Measurements from ENCODE around the gene ESYT1.

The ESYT1 gene

DNA sequence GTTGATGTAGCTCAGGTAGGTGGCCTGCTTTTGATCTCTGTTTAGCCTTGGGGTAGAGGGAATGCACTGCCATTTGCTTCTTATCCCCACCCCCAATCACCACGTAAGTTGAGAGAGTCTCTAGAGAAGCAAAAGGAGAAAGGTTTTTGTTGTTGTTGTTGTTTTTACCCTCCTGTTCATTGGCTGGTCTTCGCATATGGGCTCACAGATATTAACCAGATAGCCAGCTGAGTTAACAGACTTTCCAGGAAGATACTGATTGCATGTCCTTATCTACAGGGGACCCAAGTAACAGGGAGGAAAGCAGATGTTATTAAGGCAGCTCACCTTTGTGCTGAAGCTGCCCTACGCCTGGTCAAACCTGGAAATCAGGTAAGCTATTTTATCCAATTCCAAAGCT, 20.8 kb upstream of the ESYT1 start:
- Histone ChIP-seq H4K91ac (ENCODE audit: low read length) (no peak overlapping the region), H2BK5ac (ENCODE audit: low read depth, low read length, poor library complexity, severe bottlenecking) (no peak overlapping the region), H2BK15ac (ENCODE audit: low read depth, poor library complexity, severe bottlenecking) (no peak overlapping the region), H3K9ac (ENCODE audit: low read length) (peak overlapping the region; percentile 97), H3K36me3 (ENCODE audit: control insufficient read depth in 1 of 2, insufficient read depth in 2 of 2, low read depth in 1 of 2, low read length in 2 of 2) (peaks cover 30 to 55% of the 10 kb centered on the region in 2 experiments), H3K9me3 (ENCODE audit: control insufficient read depth, low read length) (no peaks in the 10 kb centered on the region), H3K27me3 (ENCODE audit: control insufficient read depth in 1 of 2, insufficient read depth in 1 of 2, low read length in 2 of 2) (no peaks in the 10 kb centered on the region), H3K27ac (ENCODE audit: low read length, poor library complexity, severe bottlenecking) (no peak overlapping the region), H3K79me1 (replicated peaks; ENCODE audit: low read length, poor library complexity, severe bottlenecking) (peaks cover 4% of the 10 kb centered on the region), H3K18ac (ENCODE audit: low read depth in 1 of 2, low read length in 2 of 2) (no peak overlapping the region), H2BK120ac (ENCODE audit: low read depth, low read length) (no peak overlapping the region), H2AK5ac (ENCODE audit: low read length, severe bottlenecking) (no peak overlapping the region), H3K23ac (ENCODE audit: low read length in 2 of 2) (no peak overlapping the region), H3K4me3 (ENCODE audit: insufficient read depth in 1 of 2, low read depth in 1 of 2, low read length in 2 of 2) (no peak overlapping the region), H3K4ac (ENCODE audit: low read depth in 1 of 2, low read length in 2 of 2) (no peak overlapping the region), H3K14ac (ENCODE audit: low read length in 2 of 2) (no peak overlapping the region), H2AFZ (ENCODE audit: low read depth, low read length) (no peak overlapping the region), H4K8ac (ENCODE audit: low read length) (no peak overlapping the region), H2BK12ac (ENCODE audit: low read length in 2 of 2) (no peak overlapping the region), H3K4me2 (ENCODE audit: low read length, poor library complexity, severe bottlenecking) (no peak overlapping the region), H3K4me1 (ENCODE audit: control insufficient read depth, insufficient read depth, low read depth, low read length) (no peaks in the 10 kb centered on the region)
- DNase-seq: no peak
- WGBS: 97% methylated on average over 2 of the region's 3 CpGs

DNA sequence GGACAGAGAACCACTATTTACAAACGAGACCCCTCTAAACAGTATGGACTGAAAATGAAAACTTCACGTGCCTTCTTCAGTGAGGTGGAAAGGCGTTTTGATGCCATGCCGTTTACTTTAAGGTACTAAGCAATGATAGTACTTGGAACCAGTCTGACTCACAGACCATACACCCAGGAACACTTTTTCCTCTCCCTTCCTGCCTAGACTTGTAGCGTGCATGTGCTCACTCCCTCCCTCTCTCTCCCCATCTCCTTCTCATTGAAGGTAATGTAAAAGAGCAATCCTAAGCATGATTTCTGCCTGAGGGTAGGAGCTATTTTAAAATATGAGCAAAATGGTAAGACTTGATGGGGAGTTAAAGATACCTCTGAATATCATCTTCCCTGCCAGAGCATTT, 17.5 kb upstream of the ESYT1 start:
- Histone ChIP-seq H3K4me1 (ENCODE audit: control insufficient read depth, insufficient read depth, low read depth, low read length) (no peaks in the 10 kb centered on the region), H2BK120ac (ENCODE audit: low read depth, low read length) (no peak overlapping the region), H3K9ac (ENCODE audit: low read length) (no peak overlapping the region), H3K9me3 (ENCODE audit: control insufficient read depth, low read length) (no peaks in the 10 kb centered on the region), H3K4me3 (ENCODE audit: insufficient read depth in 1 of 2, low read depth in 1 of 2, low read length in 2 of 2) (no peak overlapping the region), H3K14ac (ENCODE audit: low read length in 2 of 2) (no peak overlapping the region), H2BK5ac (ENCODE audit: low read depth, low read length, poor library complexity, severe bottlenecking) (no peak overlapping the region), H2BK12ac (ENCODE audit: low read length in 2 of 2) (no peak overlapping the region), H3K79me1 (replicated peaks; ENCODE audit: low read length, poor library complexity, severe bottlenecking) (peaks cover 4% of the 10 kb centered on the region), H4K8ac (ENCODE audit: low read length) (no peak overlapping the region), H3K27me3 (ENCODE audit: control insufficient read depth in 1 of 2, insufficient read depth in 1 of 2, low read length in 2 of 2) (no peaks in the 10 kb centered on the region), H4K91ac (ENCODE audit: low read length) (no peak overlapping the region), H2AFZ (ENCODE audit: low read depth, low read length) (no peak overlapping the region), H3K4me2 (ENCODE audit: low read length, poor library complexity, severe bottlenecking) (no peak overlapping the region), H3K23ac (ENCODE audit: low read length in 2 of 2) (no peak overlapping the region), H3K27ac (ENCODE audit: low read length, poor library complexity, severe bottlenecking) (no peak overlapping the region), H2BK15ac (ENCODE audit: low read depth, poor library complexity, severe bottlenecking) (no peak overlapping the region), H3K4ac (ENCODE audit: low read depth in 1 of 2, low read length in 2 of 2) (no peak overlapping the region), H3K18ac (ENCODE audit: low read depth in 1 of 2, low read length in 2 of 2) (no peak overlapping the region), H3K36me3 (ENCODE audit: control insufficient read depth in 1 of 2, insufficient read depth in 2 of 2, low read depth in 1 of 2, low read length in 2 of 2) (peaks cover 38 to 75% of the 10 kb centered on the region in 2 experiments), H2AK5ac (ENCODE audit: low read length, severe bottlenecking) (no peak overlapping the region)
- 95% methylated on average over 4 of the region's 5 CpGs for WGBS
- no peak for DNase-seq

DNA sequence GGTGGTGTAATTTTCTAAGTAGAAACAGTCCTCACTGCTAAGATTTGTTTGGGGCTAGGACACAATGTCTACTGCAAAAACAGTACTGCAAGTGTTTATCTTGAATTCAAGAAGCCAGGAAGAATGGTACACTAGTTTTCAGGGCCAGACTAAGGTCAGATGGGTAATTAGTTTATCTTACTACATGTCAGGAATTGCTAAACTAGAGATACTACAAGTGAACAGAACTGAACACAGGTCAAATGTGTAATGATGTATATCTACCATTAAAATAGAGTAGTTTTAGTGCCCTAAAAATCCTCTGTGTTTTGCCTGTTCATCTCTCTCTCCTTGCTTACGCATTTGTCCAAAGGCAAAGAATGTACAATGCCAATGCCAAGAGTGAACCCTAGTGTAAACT, 14.0 kb upstream of the ESYT1 start:
- Histone ChIP-seq H4K91ac (ENCODE audit: low read length) (no peak overlapping the region), H3K4me1 (ENCODE audit: control insufficient read depth, insufficient read depth, low read depth, low read length) (peaks cover 8% of the 10 kb centered on the region), H3K9me3 (ENCODE audit: control insufficient read depth, low read length) (no peaks in the 10 kb centered on the region), H3K27ac (ENCODE audit: low read length, poor library complexity, severe bottlenecking) (no peak overlapping the region), H2BK12ac (ENCODE audit: low read length in 2 of 2) (no peak overlapping the region), H3K4me3 (ENCODE audit: insufficient read depth in 1 of 2, low read depth in 1 of 2, low read length in 2 of 2) (no peak overlapping the region), H3K4ac (ENCODE audit: low read depth in 1 of 2, low read length in 2 of 2) (no peak overlapping the region), H3K9ac (ENCODE audit: low read length) (no peak overlapping the region), H4K8ac (ENCODE audit: low read length) (no peak overlapping the region), H2AFZ (ENCODE audit: low read depth, low read length) (no peak overlapping the region), H3K23ac (ENCODE audit: low read length in 2 of 2) (no peak overlapping the region), H2AK5ac (ENCODE audit: low read length, severe bottlenecking) (no peak overlapping the region), H2BK5ac (ENCODE audit: low read depth, low read length, poor library complexity, severe bottlenecking) (no peak overlapping the region), H3K79me1 (replicated peaks; ENCODE audit: low read length, poor library complexity, severe bottlenecking) (peaks cover 4% of the 10 kb centered on the region), H2BK15ac (ENCODE audit: low read depth, poor library complexity, severe bottlenecking) (no peak overlapping the region), H2BK120ac (ENCODE audit: low read depth, low read length) (no peak overlapping the region), H3K36me3 (ENCODE audit: control insufficient read depth in 1 of 2, insufficient read depth in 2 of 2, low read depth in 1 of 2, low read length in 2 of 2) (peaks cover 34 to 59% of the 10 kb centered on the region in 2 experiments), H3K14ac (ENCODE audit: low read length in 2 of 2) (no peak overlapping the region), H3K18ac (ENCODE audit: low read depth in 1 of 2, low read length in 2 of 2) (no peak overlapping the region), H3K27me3 (ENCODE audit: control insufficient read depth in 1 of 2, insufficient read depth in 1 of 2, low read length in 2 of 2) (no peaks in the 10 kb centered on the region), H3K4me2 (ENCODE audit: low read length, poor library complexity, severe bottlenecking) (no peak overlapping the region)
- DNase-seq: no peak
- WGBS: 100% methylated on average over 1 of the region's 1 CpG

DNA sequence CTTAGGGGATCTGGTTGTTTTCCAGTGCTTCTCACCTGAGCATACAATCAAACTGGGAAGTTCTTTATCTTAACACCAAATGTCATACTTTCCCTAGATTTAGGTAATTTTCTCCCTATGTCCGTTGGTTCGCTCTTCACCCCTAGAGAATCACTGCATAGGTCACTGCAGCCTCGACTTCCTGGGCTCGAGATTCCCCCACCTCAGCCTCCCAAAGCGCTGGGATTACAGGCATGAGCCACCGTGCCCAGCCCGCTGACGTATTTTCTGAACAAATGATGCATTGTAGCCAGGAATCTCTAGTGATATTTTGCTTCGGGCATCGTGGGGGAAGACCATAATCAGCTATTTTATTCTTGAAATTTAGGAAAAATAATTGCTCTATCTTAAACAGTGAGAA, 12.7 kb upstream of the ESYT1 start:
- no peak for DNase-seq
- no peak overlapping the region for H3K18ac ChIP-seq (ENCODE audit: low read depth in 1 of 2, low read length in 2 of 2)
- peak overlapping the region; percentile 73 for H4K8ac ChIP-seq (ENCODE audit: low read length)
- no peak overlapping the region for H2BK12ac ChIP-seq (ENCODE audit: low read length in 2 of 2)
- H3K79me1 ChIP-seq (replicated peaks; ENCODE audit: low read length, poor library complexity, severe bottlenecking): peaks cover 6% of the 10 kb centered on the region
- no peak overlapping the region for H2BK120ac ChIP-seq (ENCODE audit: low read depth, low read length)
- H2AFZ ChIP-seq (ENCODE audit: low read depth, low read length): no peak overlapping the region
- 72% methylated on average over 8 of the region's 10 CpGs for WGBS
- H3K4me3 ChIP-seq (ENCODE audit: insufficient read depth in 1 of 2, low read depth in 1 of 2, low read length in 2 of 2): peak overlapping the region in 1 of 2 experiments; percentile 86
- no peaks in the 10 kb centered on the region for H3K27me3 ChIP-seq (ENCODE audit: control insufficient read depth in 1 of 2, insufficient read depth in 1 of 2, low read length in 2 of 2)
- no peak overlapping the region for H3K14ac ChIP-seq (ENCODE audit: low read length in 2 of 2)
- peaks cover 10% of the 10 kb centered on the region for H3K4me1 ChIP-seq (ENCODE audit: control insufficient read depth, insufficient read depth, low read depth, low read length)
- H3K36me3 ChIP-seq (ENCODE audit: control insufficient read depth in 1 of 2, insufficient read depth in 2 of 2, low read depth in 1 of 2, low read length in 2 of 2): peaks cover 23 to 53% of the 10 kb centered on the region in 2 experiments
- no peak overlapping the region for H3K23ac ChIP-seq (ENCODE audit: low read length in 2 of 2)
- H3K27ac ChIP-seq (ENCODE audit: low read length, poor library complexity, severe bottlenecking): no peak overlapping the region
- H3K4me2 ChIP-seq (ENCODE audit: low read length, poor library complexity, severe bottlenecking): peak overlapping the region; percentile 54
- no peak overlapping the region for H2BK15ac ChIP-seq (ENCODE audit: low read depth, poor library complexity, severe bottlenecking)
- no peaks in the 10 kb centered on the region for H3K9me3 ChIP-seq (ENCODE audit: control insufficient read depth, low read length)
- peak overlapping the region; percentile 99 for H3K9ac ChIP-seq (ENCODE audit: low read length)
- H4K91ac ChIP-seq (ENCODE audit: low read length): peak overlapping the region; percentile 1
- no peak overlapping the region for H3K4ac ChIP-seq (ENCODE audit: low read depth in 1 of 2, low read length in 2 of 2)
- no peak overlapping the region for H2BK5ac ChIP-seq (ENCODE audit: low read depth, low read length, poor library complexity, severe bottlenecking)
- no peak overlapping the region for H2AK5ac ChIP-seq (ENCODE audit: low read length, severe bottlenecking)
